B cell (primary cell): ENCODE data around the gene BABAM1. TPM values are rescaled to one million over a fixed set of nuclear protein-coding genes. Genes with fewer than 3 reads are reported as not detected.
A peak's percentile ranks its signal among the peaks of the same experiment; 100 is the strongest.

Experiments
- ATAC-seq: fragments of 200-7000 bp; cut with Tn5 transposase; one replicate; pipeline ENCODE4 v1.10.0; 2021; ENCODE audit warnings: low read depth, mild to moderate bottlenecking, moderate number of reproducible peaks, moderate library complexity
- CTCF ChIA-PET: fragments of 350-600 bp; sonication (Branson Sonifier 250); formaldehyde crosslinking; loops from one replicate; lab custom pipeline; 2021; ENCODE audit warnings: antibody characterized with exemption, inconsistent platforms; lab: Charles Lee
- POLR2A ChIA-PET: fragments of 350-600 bp; sonication (Branson Sonifier 250); formaldehyde crosslinking; loops from one replicate; lab custom pipeline; 2021; ENCODE audit warnings: antibody characterized with exemption; lab: Charles Lee
- DNase-seq: peaks from one replicate; pipeline ENCODE4 v3.0.0; 2013
- H2AFZ ChIP-seq: 2 replicates; pipeline ENCODE4 v1.6.1; 2012; ENCODE audit warnings: mild to moderate bottlenecking, low read depth, low read length; ENCODE audit not compliant: insufficient read depth, poor library complexity, severe bottlenecking
- H3K27ac ChIP-seq, 2 donors: 1 replicate in 1 of 2; 2 replicates in 1 of 2; pipeline ENCODE4 v1.5.1; 2012 to 2013; ENCODE audit warnings: low read length in 2 of 2, mild to moderate bottlenecking in 2 of 2, moderate library complexity in 1 of 2
- H3K27me3 ChIP-seq, 4 experiments: fragments of 200-600 bp in 1 of 4; sonication (generic) in 1 of 4; replicated peaks in 1 of 4; 1 replicate in 2 of 4; 2 replicates in 2 of 4; pipeline versions ENCODE4 v1.6.1 to v1.7.0; 2013 to 2016; ENCODE audit warnings: low read length in 3 of 4, mild to moderate bottlenecking in 2 of 4, mixed read lengths in 1 of 4, moderate library complexity in 1 of 4; ENCODE audit not compliant: insufficient read depth in 4 of 4, control insufficient read depth in 3 of 4; ENCODE audit errors: control extremely low read depth in 1 of 4
- H3K36me3 ChIP-seq, 2 experiments: replicated peaks in 1 of 2; 1 replicate in 1 of 2; 2 replicates in 1 of 2; pipeline versions ENCODE4 v1.6.1 to v1.7.1; 2013; ENCODE audit warnings: low read length in 1 of 2; ENCODE audit not compliant: insufficient read depth in 2 of 2, control insufficient read depth in 1 of 2; ENCODE audit errors: control extremely low read depth in 1 of 2, extremely low read depth in 1 of 2
- H3K4me1 ChIP-seq, 2 donors: fragments of 200-600 bp in 1 of 2; sonication (generic) in 1 of 2; 1 replicate in 1 of 2; 2 replicates in 1 of 2; pipeline versions ENCODE4 v1.5.1 to v1.6.1; 2013 to 2017; ENCODE audit warnings: low read length in 2 of 2; ENCODE audit not compliant: control insufficient read depth in 2 of 2, insufficient read depth in 2 of 2
- H3K4me2 ChIP-seq: replicated peaks from 2 replicates; pipeline ENCODE3; 2012; ENCODE audit warnings: mild to moderate bottlenecking, low read depth, low read length; ENCODE audit not compliant: poor library complexity, severe bottlenecking
- H3K4me3 ChIP-seq, 5 experiments: fragments of 200-600 bp in 1 of 5; sonication (generic) in 1 of 5; 1 replicate in 3 of 5; 2 replicates in 2 of 5; pipeline versions ENCODE4 v1.5.1 to v1.7.0; 2011 to 2016; ENCODE audit warnings: low read length in 4 of 5, mild to moderate bottlenecking in 4 of 5, low read depth in 2 of 5, control low read depth in 1 of 5, moderate library complexity in 1 of 5; ENCODE audit not compliant: insufficient read depth in 1 of 5; ENCODE audit errors: control extremely low read depth in 1 of 5, extremely low read depth in 1 of 5
- H3K79me2 ChIP-seq: fragments of 200-600 bp; sonication (generic); one replicate; pipeline ENCODE4 v1.6.0; 2016; ENCODE audit warnings: low read length; ENCODE audit not compliant: control insufficient read depth, insufficient read depth
- H3K9ac ChIP-seq: fragments of 200-600 bp; sonication (generic); 2 replicates; pipeline ENCODE4 v1.6.1; 2017; ENCODE audit warnings: mild to moderate bottlenecking, low read length, moderate library complexity
- H3K9me3 ChIP-seq, 3 donors: one replicate each; pipeline versions ENCODE4 v1.6.1 to v1.7.1; 2013; ENCODE audit warnings: low read length in 2 of 3; ENCODE audit not compliant: control insufficient read depth in 2 of 3, insufficient read depth in 1 of 3; ENCODE audit errors: control extremely low read depth in 1 of 3
- H4K20me1 ChIP-seq: 2 replicates; pipeline ENCODE4 v1.6.0; 2012; ENCODE audit warnings: mild to moderate bottlenecking, low read length; ENCODE audit not compliant: insufficient read depth, control insufficient read depth, poor library complexity, severe bottlenecking
- H3K27ac Mint-ChIP-seq: one replicate; pipeline ENCODE4 v1.8.0; 2021; ENCODE audit warnings: mixed read lengths
- H3K27me3 Mint-ChIP-seq: one replicate; pipeline ENCODE4 v1.8.0; 2021; ENCODE audit warnings: mixed read lengths
- H3K4me1 Mint-ChIP-seq: one replicate; pipeline ENCODE4 v1.8.0; 2021; ENCODE audit warnings: mixed read lengths
- H3K4me3 Mint-ChIP-seq: one replicate; pipeline ENCODE4 v1.8.0; 2021; ENCODE audit warnings: mixed read lengths
- H3K9me3 Mint-ChIP-seq: one replicate; pipeline ENCODE4 v1.8.0; 2022; ENCODE audit warnings: mixed read lengths; ENCODE audit not compliant: insufficient read depth
- CTCF ChIP-seq: fragments of 200-600 bp; IDR thresholded peaks from one replicate; pipeline ENCODE4 v1.8.0; 2022; ENCODE audit warnings: antibody characterized with exemption, mild to moderate bottlenecking
- EZH2 ChIP-seq: IDR thresholded peaks from 2 replicates; pipeline ENCODE4 v1.6.1; 2012; ENCODE audit warnings: borderline replicate concordance, low read depth, mild to moderate bottlenecking, moderate library complexity, low read length; ENCODE audit not compliant: insufficient read depth, poor library complexity, severe bottlenecking
- WGBS: methylation state at CpG from one replicate; pipeline ENCODE4 v1.1.5; 2013; ENCODE audit warnings: missing lambda C conversion rate; ENCODE audit not compliant: insufficient coverage; 5-methylcytosine and 5-hydroxymethylcytosine counted together
- intact Hi-C: fragments of 100-400 bp; cut with micrococcal nuclease; formaldehyde crosslinking; loops from one replicate; pipeline ENCODE4 v1.10.0; 2022
- polyA plus RNA-seq: library from polyadenylated mRNA; depleted of rRNA; stranded (reverse); fragments of >200 nt; gene quantifications from 2 replicates; pipeline ENCODE4 v1.2.3, GENCODE V29; 2012
- total RNA-seq, 2 donors: library from RNA; stranded (reverse); fragments of 120-200 nt in 1 of 2; gene quantifications; 1 replicate in 1 of 2; 2 replicates in 1 of 2; pipeline versions ENCODE4 v1.2.3 to v1.2.4, GENCODE V29; 2013 to 2022

BABAM1 gene
- total and polyA plus RNA-seq, 2 donors (not counting 1 experiment from before 2014, with no cell fraction given): 105 to 129 TPM

GRCh38 chr19:17244618-17245534 lies 22.4 kb upstream of the BABAM1 start:
- Mint-ChIP-seq H3K9me3 (no peaks in the 10 kb centered on the region), H3K4me3 (peak overlapping the region; percentile 77), H3K4me1 (peaks cover 25% of the 10 kb centered on the region), H3K27ac (peak overlapping the region; percentile 53), H3K27me3 (no peaks in the 10 kb centered on the region)
- peak overlapping the region; percentile 85 for H3K4me2 ChIP-seq
- no peak overlapping the region for H3K27ac ChIP-seq
- H3K36me3 ChIP-seq: no peaks in the 10 kb centered on the region
- no peaks in the 10 kb centered on the region for H4K20me1 ChIP-seq
- ATAC-seq (no peak), DNase-seq (peak; percentile 57)
- peaks cover 0 to 2% (median 0%) of the 10 kb centered on the region in 3 donors for H3K9me3 ChIP-seq
- intact Hi-C loops: loop anchor here (1.0 kb wide), 1 partner anchor 10 kb away; no protein-coding TSS in a partner anchor
- H3K4me3 ChIP-seq: peak overlapping the region in 3 of 5 experiments; percentile 48 to 58 (median 56)
- TF ChIP-seq CTCF: no peak
- no peak for TF ChIP-seq EZH2
- POLR2A ChIA-PET: interaction anchor here (0.5 to 3.1 kb wide), 3 partner anchors 19 to 30 kb away, joined by 3 to 13 read pairs (median 5); partner anchors contain the start of genes BABAM1, OCEL1 and USE1
- peak overlapping the region; percentile 62 for H2AFZ ChIP-seq
- no peaks in the 10 kb centered on the region for H3K79me2 ChIP-seq
- CTCF ChIA-PET: interaction anchor here (0.6 to 2.2 kb wide), 2 partner anchors 10 to 473 kb away, joined by 3 to 6 read pairs; no protein-coding TSS in a partner anchor
- no peaks in the 10 kb centered on the region for H3K27me3 ChIP-seq
- H3K4me1 ChIP-seq: peaks cover 5 to 29% of the 10 kb centered on the region in 2 donors
- 3% methylated on average over 97 of the region's 100 CpGs for WGBS
- H3K9ac ChIP-seq: peak overlapping the region; percentile 45
